GM12891 (cell line): Measurements from ENCODE around the gene SNAPC1.

ENCODE experiments used
- DNase-seq: peaks from one replicate; pipeline ENCODE4 v3.0.0; 2011; ENCODE audit warnings: low spot score; ENCODE audit not compliant: insufficient read length
- FAIRE-seq: peaks from 2 replicates; lab custom pipeline; 2011; peaks lifted over from hg19 to GRCh38; lab: Jason Lieb, UNC
- PAX5 ChIP-seq: IDR thresholded peaks from 2 replicates; pipeline ENCODE4 v1.6.1; 2011; ENCODE audit warnings: low read length, moderate library complexity, mild to moderate bottlenecking; ENCODE audit not compliant: insufficient read depth, severe bottlenecking
- POLR2A ChIP-seq: IDR thresholded peaks from 2 replicates; pipeline ENCODE4 v1.6.1; 2011; ENCODE audit warnings: low read depth, low read length, control low read depth
- POLR2AphosphoS5 ChIP-seq: IDR thresholded peaks from 2 replicates; pipeline ENCODE4 v1.6.1; 2011; ENCODE audit warnings: low read depth, low read length, control low read depth
- POU2F2 ChIP-seq: IDR thresholded peaks from 2 replicates; pipeline ENCODE4 v1.6.1; 2011; ENCODE audit warnings: low read depth, mild to moderate bottlenecking, control low read depth, low read length, moderate library complexity
- SPI1 ChIP-seq: IDR thresholded peaks from 2 replicates; pipeline ENCODE4 v1.6.1; 2011; ENCODE audit warnings: low read depth, low read length, control low read depth
- TAF1 ChIP-seq: IDR thresholded peaks from 2 replicates; pipeline ENCODE4 v1.6.1; 2011; ENCODE audit warnings: low read depth, low read length, control low read depth

SNAPC1 gene

GRCh38 chr14:61761557-61761956, 663 bp upstream of the SNAPC1 start:
- no peak for TF ChIP-seq POU2F2
- no peak for TF ChIP-seq SPI1
- TF ChIP-seq TAF1: no peak
- TF ChIP-seq PAX5: no peak
- TF ChIP-seq POLR2A: no peak
- no peak for TF ChIP-seq POLR2AphosphoS5
- DNase-seq (no peak), FAIRE-seq (no peak)

DNA sequence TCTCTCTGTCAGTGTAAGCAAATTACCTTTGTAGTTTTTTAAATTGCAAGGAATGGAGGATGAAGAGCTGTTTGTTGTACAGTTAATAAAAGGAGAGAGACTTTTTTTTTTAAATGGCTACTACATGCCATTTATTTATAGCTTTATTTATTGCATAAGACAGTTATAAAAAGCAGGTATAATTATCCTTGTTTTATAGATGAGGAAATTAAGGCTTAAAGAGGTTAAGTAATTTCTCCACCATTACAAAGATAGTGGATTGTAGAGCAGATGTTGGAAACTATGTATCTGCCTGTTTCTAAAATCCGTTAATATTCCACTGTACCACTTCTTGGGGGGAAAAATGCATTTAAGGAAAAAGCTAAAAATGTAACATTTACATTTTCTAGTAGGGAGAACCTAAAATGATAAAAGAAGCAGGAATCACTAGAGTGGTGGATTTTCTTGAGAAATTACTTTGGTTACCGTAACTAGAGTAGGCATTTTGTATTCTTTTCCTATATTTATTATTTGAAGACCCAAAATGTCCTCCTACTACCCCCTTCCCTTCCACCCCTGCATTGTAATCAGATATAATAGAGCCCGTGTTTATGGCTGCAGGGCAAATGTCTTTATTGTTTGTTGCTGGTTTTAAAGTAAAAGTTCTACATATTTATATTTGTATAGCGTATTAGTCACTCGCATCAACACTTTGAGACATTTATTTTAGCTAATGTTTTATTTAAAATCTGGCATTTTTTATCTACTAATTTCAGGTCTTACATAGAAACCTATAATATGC, 2.3 kb downstream of the SNAPC1 start:
- DNase-seq (no peak), FAIRE-seq (no peak)
- TF ChIP-seq SPI1: no peak
- TF ChIP-seq PAX5: no peak
- no peak for TF ChIP-seq TAF1

DNA sequence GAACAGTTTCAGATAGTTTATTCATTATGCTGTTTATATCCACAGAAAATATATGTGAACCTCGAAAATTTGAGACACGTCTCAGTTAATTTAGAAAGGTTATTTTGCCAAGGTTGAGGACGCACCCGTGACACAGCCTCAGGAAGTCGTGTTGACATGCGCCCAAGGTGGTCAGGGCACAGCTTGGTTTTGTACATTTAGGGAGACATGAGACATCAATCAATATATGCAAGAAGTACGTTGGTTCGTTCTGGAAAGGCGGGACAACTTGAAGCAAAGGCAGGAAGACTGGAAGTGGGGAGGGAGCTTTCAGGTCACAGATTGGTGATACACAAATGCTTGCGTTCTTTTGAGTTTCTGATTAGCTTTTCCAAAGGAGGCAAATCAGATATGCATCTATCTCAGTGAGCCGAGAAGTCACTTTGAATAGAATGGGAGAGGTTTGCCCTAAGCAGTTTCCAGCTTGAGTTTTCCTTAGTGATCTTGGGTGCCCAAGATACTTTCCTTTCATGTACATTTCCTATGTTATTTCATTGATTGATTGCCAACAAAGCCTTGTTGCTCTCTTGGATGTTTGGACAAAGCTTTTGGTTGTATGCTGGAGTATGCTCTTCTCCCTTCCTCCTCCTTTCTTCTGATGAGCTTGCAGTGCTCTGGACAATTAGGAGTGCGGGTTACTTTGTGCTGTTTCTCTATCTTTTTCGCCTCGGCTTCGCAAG, 3.2 kb downstream of the SNAPC1 start:
- TF ChIP-seq SPI1: no peak
- no peak for TF ChIP-seq PAX5
- no peak for TF ChIP-seq TAF1
- TF ChIP-seq POLR2AphosphoS5: no peak
- no peak for TF ChIP-seq POU2F2
- TF ChIP-seq POLR2A: no peak
- DNase-seq (no peak), FAIRE-seq (peak; percentile 35)

- FAIRE-seq: no peak
- DNase-seq: no peak
- TF ChIP-seq SPI1: no peak
- TF ChIP-seq POLR2A: no peak
- no peak for TF ChIP-seq PAX5
- TF ChIP-seq POLR2AphosphoS5: no peak
- no peak for TF ChIP-seq TAF1
- TF ChIP-seq POU2F2: no peak
Measured at GRCh38 chr14:61766151-61766550, 3.9 kb downstream of the SNAPC1 start.

DNA sequence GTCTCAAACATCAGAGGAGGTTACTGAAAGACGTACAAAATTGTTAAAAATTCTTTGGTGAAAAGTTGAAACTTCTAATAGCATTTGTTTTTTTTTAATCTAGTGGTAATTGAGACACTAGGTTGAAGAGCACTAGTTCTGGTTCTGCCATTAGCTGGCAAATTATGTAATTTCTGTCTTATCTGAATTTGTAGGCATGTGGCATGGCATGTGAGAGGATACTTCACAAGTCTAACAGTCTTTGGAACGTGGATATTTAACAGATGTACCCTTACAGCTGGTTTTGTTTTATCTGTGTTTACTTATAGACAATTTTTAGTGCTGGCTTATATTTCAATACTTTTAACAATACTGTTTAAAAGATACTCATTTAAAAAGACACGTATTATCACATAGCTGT, 6.0 kb downstream of the SNAPC1 start:
- FAIRE-seq: no peak
- TF ChIP-seq POLR2A (no peak), TAF1 (no peak), SPI1 (no peak), POLR2AphosphoS5 (no peak), POU2F2 (no peak), PAX5 (no peak)
- DNase-seq: no peak

DNA sequence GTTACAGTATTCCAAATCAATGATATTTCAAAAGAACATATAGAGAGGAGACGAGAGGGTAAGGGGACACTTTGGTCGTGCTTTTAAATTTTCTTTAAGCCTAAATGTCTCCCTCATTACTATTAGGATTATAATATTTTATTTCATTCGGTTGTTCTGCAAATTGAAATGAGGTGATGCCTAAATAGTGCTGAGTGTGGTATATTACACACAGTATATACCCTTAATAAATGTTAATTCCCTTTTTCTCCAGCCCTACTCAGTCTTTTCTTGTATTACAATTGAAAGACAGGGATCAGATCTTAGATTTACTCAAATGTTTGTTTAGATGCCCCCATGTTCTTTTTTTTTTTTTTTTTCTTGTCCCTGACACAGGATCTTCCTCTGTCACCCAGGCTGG, 7.7 kb downstream of the SNAPC1 start:
- DNase-seq (no peak), FAIRE-seq (no peak)
- no peak for TF ChIP-seq POU2F2
- TF ChIP-seq POLR2A: no peak
- no peak for TF ChIP-seq TAF1
- TF ChIP-seq POLR2AphosphoS5: no peak

GRCh38 chr14:61774861-61775260, 12.6 kb downstream of the SNAPC1 start:
- no peak for FAIRE-seq
- TF ChIP-seq POU2F2: no peak
- no peak for TF ChIP-seq PAX5
- no peak for TF ChIP-seq TAF1
- no peak for TF ChIP-seq SPI1
- no peak for TF ChIP-seq POLR2A
- TF ChIP-seq POLR2AphosphoS5: no peak
- no peak for DNase-seq

DNA sequence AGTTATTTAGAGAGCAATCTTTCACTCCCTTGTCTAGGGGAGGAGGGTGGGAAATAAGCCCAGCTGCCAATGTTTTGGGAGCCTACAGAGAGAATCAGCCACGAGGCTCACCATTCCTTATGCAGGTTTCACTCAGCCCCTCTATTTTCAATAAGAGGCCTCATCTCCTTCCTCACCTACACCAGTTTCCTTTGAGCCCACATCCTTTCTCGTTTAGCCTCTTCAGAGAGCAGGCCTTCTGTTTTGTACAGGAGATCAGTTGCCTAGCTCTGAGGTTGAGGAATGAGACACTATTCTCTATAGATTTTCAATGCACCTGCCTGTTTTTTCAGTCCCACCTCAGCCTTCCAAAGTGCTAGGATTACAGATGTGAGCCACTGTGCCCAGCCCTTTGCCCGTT, 17.9 kb downstream of the SNAPC1 start:
- TF ChIP-seq POLR2AphosphoS5 (no peak), TAF1 (no peak), POU2F2 (no peak), SPI1 (no peak), PAX5 (no peak), POLR2A (no peak)
- FAIRE-seq (peak; percentile 61), DNase-seq (no peak)

DNA sequence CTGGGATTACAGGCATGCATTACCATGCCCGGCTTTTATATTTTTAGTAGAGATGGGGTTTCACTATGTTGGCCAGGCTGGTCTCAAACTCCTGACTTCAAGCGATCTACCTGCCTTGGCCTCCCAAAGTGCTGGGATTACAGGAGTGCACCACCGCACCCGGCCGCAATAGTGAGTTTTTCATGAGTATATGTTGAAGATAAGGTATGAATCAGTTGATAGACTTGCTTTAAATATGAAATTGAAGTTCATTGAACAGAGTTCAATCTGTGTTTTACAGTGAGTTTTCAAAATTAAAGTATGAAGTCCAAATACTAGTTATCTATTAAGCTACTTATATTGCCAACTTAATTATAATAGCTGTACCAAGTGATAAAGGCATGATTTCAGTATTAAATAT, 35.1 kb downstream of the SNAPC1 start:
- FAIRE-seq: no peak
- TF ChIP-seq POLR2AphosphoS5 (no peak), SPI1 (no peak), TAF1 (no peak), POLR2A (no peak), PAX5 (no peak), POU2F2 (no peak)

GRCh38 chr14:61802010-61802568, 39.9 kb downstream of the SNAPC1 start:
- DNase-seq (no peak), FAIRE-seq (peak; percentile 9)
- TF ChIP-seq POLR2AphosphoS5: no peak
- no peak for TF ChIP-seq TAF1
- TF ChIP-seq POU2F2: no peak

More for the DNA sequence above, 35.1 kb downstream of the SNAPC1 start:
- no peak for DNase-seq
